Measurements from ENCODE around the gene NTN5.
A peak's percentile ranks its signal among the peaks of the same experiment; 100 is the strongest.
"Not testable (repeated sequence)": the region's sequence is repeated elsewhere in the genome, so short reads cannot be mapped to it uniquely, and the experiment has no call there.

Gene NTN5

GRCh38 chr19:48663667-48664066, 9.2 kb downstream of the NTN5 start:
- TF ChIP-seq, protein P1, sequence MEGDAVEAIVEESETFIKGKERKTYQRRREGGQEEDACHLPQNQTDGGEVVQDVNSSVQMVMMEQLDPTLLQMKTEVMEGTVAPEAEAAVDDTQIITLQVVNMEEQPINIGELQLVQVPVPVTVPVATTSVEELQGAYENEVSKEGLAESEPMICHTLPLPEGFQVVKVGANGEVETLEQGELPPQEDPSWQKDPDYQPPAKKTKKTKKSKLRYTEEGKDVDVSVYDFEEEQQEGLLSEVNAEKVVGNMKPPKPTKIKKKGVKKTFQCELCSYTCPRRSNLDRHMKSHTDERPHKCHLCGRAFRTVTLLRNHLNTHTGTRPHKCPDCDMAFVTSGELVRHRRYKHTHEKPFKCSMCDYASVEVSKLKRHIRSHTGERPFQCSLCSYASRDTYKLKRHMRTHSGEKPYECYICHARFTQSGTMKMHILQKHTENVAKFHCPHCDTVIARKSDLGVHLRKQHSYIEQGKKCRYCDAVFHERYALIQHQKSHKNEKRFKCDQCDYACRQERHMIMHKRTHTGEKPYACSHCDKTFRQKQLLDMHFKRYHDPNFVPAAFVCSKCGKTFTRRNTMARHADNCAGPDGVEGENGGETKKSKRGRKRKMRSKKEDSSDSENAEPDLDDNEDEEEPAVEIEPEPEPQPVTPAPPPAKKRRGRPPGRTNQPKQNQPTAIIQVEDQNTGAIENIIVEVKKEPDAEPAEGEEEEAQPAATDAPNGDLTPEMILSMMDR (IDR thresholded peaks at IDR 0.05; ENCODE audit: control extremely low read depth, extremely low read depth, low read depth, missing control alignments), result no peak
- CTCF ChIA-PET, result interaction anchor here (2.4 kb wide), 1 partner anchor 11 kb away, joined by 9 read pairs; no protein-coding TSS in a partner anchor
- no peak for DNase-seq (ENCODE audit: extremely low spot score)
- POLR2A ChIA-PET, result no interaction called here

- ChIA-PET POLR2A (interaction anchor here (0.5 kb wide), 1 partner anchor 111 kb away, joined by 3 read pairs; no protein-coding TSS in a partner anchor), CTCF (interaction anchor here (0.8 kb wide), 1 partner anchor 16 kb away, joined by 3 read pairs; the partner anchor contains the start of gene CA11)
- TF ChIP-seq, protein P1 (IDR thresholded peaks at IDR 0.05; ENCODE audit: control extremely low read depth, extremely low read depth, low read depth, missing control alignments), result no peak
- no peak for DNase-seq (ENCODE audit: extremely low spot score)
These were observed 11.1 kb downstream of the NTN5 start for GRCh38 chr19:48661711-48662090.

GRCh38 chr19:48660852-48661710, 11.7 kb downstream of the NTN5 start:
- TF ChIP-seq, protein P1 (IDR thresholded peaks at IDR 0.05; ENCODE audit: control extremely low read depth, extremely low read depth, low read depth, missing control alignments), result no peak
- DNase-seq (ENCODE audit: extremely low spot score), result peak; percentile 97
- POLR2A ChIA-PET, result interaction anchor here (0.5 kb wide), 2 partner anchors 111 to 1407 kb away, joined by 3 read pairs; no protein-coding TSS in a partner anchor
- CTCF ChIA-PET, result interaction anchor here (0.8 kb wide), 2 partner anchors 14 to 15 kb away, joined by 3 to 5 read pairs; partner anchors contain the start of gene CA11

DNA sequence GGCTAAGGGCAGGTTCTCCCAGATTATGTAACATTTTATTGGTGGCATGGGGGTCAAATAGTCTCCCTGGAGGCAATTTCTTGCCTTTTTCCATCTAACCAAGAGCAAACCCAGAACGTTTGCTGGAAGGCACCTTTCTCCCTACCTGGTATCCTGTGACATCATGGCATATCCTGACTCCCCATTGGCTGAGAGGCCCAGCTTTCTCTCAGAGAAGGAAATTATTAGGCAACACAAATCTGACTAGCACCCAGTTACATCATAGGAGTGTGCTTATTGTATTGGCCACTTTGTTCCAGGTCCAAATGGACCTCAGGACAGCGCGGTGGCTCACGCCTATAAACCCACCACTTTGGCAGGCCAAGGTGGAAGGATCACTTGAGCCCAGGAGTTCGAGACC, 13.0 kb downstream of the NTN5 start:
- CTCF ChIA-PET, result interaction anchor here (1.2 to 2.2 kb wide), 2 partner anchors 14 to 16 kb away, joined by 3 to 7 read pairs; partner anchors contain the start of gene CA11
- POLR2A ChIA-PET, result no interaction called here
- DNase-seq (ENCODE audit: extremely low spot score), result no peak
- TF ChIP-seq, protein P1 (IDR thresholded peaks at IDR 0.05; ENCODE audit: control extremely low read depth, extremely low read depth, low read depth, missing control alignments), result no peak

- CTCF ChIA-PET, result interaction anchor here (2.2 kb wide), 1 partner anchor 13 kb away, joined by 7 read pairs; the partner anchor contains the start of gene CA11
- DNase-seq (ENCODE audit: extremely low spot score), result no peak
- TF ChIP-seq, protein P1 (IDR thresholded peaks at IDR 0.05; ENCODE audit: control extremely low read depth, extremely low read depth, low read depth, missing control alignments), result no peak
- POLR2A ChIA-PET, result no interaction called here
These were observed 14.3 kb downstream of the NTN5 start for GRCh38 chr19:48658483-48658882.

GRCh38 chr19:48657828-48658227, 15.0 kb downstream of the NTN5 start:
- POLR2A ChIA-PET; DNase-seq (ENCODE audit: extremely low spot score): not testable (repeated sequence)
- CTCF ChIA-PET, result interaction anchor here (1.0 to 1.2 kb wide), 2 partner anchors 9 to 69 kb away, joined by 3 read pairs; no protein-coding TSS in a partner anchor
